Activated naive CD4-positive, alpha-beta T cell treated with anti-CD3 and anti-CD28 coated beads, Interleukin-2, amount 50 U/mL, for 16 hours (primary cell): Measurements from ENCODE around the gene LCNL1.

Experiments used
- DNase-seq: peaks from one replicate; pipeline ENCODE4 v3.0.0-alpha.2; 2020

LCNL1 gene

DNA sequence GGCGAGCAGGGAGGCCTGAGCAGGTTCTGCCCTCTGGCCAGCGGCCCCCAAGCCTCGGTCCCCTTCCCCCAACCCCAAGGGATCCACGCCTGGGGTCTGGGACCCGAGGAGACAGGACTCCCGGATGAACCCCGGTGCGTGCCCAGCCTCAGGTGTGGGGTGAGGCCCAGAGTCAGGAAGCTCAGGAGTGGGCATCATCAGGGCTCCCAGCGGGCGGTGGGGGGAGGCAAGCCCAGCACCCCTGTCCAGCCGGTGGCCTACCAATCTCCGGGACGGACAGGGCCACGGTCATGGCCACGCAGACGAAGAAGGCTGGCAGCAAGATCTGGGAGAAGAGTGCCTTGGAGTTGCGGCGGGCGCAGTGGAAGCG is 30.8 kb downstream of the LCNL1 start:
- no peak for DNase-seq

DNA sequence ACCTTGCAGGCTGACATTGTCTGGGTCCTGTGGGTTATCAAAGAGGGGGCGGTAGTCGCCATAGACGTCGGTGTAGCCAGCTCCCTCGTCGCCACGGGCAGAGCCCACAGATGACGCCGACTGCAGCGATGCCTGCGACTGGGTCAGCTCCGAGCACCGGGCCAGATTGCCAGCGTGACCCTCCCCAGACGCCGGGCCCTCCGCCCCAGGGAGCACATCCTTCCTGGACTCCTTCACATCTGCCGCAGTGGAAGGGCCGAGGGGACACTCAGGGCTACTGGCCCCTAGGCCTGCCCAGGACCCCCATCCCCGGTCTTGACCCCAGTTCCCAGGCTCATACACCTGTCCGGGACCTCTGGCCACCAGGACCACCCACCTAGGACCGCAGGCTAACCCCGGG is 31.4 kb downstream of the LCNL1 start:
- no peak for DNase-seq

DNA sequence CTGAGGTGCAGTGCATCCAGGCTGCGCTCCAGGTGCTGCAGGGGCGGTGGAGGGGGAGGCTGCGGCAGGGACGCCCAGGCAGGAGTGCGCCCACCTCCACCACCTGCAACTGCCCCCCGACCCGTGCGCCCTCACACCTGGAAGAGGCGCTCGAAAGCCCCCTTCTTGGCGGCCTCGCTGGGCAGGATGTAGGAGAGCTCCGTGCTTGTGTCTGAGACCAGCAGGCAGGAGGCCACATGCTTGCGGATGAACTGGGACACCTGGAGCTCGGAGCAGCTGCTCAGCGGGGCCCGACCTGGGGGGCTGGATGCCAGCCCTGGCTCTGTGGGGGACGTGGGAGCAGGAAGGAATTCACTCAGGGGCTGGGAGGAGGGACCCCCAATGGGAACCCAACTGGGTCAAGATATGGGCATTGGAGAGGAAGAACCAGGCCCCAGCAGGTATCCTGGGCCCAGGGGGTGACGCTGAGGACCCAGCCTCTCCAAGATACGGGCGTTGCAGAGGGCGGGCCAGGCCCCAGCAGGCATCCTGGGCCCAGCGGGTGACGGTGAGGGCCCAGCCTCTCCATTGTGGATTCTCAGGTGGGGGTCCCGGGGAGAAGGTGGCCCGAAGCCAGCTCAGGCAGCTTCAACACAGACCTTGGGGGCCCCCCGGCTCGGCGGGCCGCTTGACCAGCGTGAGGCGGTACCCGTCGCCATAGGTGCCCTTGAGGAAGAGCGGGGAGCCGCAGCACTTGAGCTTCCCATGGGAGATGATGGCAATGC is 32.2 kb downstream of the LCNL1 start:
- no peak for DNase-seq

GRCh38 chr9:137015540-137015930 is 32.7 kb downstream of the LCNL1 start:
- DNase-seq = no peak

GRCh38 chr9:137015976-137016375 is 33.2 kb downstream of the LCNL1 start:
- DNase-seq = no peak

- DNase-seq = no peak
These were observed 33.6 kb downstream of the LCNL1 start for GRCh38 chr9:137016436-137016835.

GRCh38 chr9:137017071-137017470 is 34.3 kb downstream of the LCNL1 start:
- no peak for DNase-seq

- DNase-seq = no peak
These were observed 35.2 kb downstream of the LCNL1 start for GRCh38 chr9:137017791-137018497.

DNA sequence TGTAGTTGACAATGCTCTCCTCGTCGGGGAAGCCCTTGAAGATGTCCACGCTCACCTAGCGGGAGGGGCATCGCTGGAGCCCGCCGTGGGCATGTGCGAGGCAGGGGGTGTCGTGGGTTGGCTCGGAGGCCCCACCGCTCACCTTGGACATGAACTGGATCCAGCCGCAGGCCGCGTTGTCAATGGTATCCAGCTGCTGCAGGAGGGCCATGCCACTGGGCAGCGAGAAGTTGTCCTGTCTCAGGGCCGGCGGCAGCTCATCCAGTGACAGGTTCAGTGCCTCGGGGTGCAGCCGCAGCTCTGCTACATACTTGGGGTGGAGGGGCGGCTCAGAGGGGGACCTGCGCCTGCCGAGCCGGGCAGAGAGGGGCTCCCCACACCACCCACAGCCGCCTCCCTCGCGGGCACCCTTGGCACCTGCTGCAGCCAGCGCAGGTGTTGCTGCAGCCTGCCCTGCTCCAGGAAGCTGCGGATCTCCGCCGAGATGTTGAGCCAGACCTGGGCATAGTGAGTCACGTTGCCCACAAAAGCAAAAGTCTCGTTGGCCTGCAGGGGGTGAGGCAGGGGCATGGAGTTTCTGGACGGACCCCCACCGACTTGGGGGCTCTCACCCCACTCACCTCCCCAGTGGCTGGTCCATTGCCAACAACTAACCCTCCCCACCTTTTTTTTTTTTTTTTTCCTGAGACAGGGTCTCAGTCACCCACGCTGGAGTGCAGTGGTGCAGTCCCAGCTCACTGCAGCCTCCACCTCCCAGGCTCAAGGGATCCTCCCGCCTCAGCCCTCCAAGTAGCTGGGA is 36.2 kb downstream of the LCNL1 start:
- DNase-seq = no peak

- DNase-seq = no peak
These were observed 37.3 kb downstream of the LCNL1 start for GRCh38 chr9:137019891-137020683.

GRCh38 chr9:137020771-137021567 is 38.2 kb downstream of the LCNL1 start:
- DNase-seq = no peak

DNA sequence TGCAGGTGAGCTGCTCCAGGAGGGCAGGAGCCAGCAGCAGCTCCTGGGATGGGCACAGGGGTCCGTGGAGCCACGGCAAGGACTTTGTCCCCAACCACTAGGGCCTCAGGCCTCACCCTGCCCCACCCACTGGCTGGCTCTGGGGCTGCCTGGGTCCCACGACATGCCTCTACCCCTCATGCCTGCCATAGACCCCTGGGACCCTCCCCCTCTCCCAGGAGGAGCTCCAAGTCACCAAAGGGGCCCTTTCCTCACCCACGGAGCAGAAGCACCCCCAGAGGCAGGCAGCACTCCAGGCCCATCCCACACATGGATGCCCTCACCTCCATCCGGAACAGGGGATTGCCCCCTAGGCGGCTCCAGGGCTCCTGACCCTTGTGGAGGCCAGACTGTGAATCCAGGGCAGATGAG is 38.8 kb downstream of the LCNL1 start:
- DNase-seq = no peak

- peak; percentile 70 for DNase-seq
These were observed 39.3 kb downstream of the LCNL1 start for GRCh38 chr9:137021979-137022661.

GRCh38 chr9:137022662-137023008 is 39.8 kb downstream of the LCNL1 start:
- no peak for DNase-seq

- DNase-seq = no peak
These were observed 40.4 kb downstream of the LCNL1 start for GRCh38 chr9:137023157-137023556.

- no peak for DNase-seq
These were observed 40.8 kb downstream of the LCNL1 start for GRCh38 chr9:137023583-137023991.

GRCh38 chr9:137025517-137025966 is 42.7 kb downstream of the LCNL1 start:
- no peak for DNase-seq

DNA sequence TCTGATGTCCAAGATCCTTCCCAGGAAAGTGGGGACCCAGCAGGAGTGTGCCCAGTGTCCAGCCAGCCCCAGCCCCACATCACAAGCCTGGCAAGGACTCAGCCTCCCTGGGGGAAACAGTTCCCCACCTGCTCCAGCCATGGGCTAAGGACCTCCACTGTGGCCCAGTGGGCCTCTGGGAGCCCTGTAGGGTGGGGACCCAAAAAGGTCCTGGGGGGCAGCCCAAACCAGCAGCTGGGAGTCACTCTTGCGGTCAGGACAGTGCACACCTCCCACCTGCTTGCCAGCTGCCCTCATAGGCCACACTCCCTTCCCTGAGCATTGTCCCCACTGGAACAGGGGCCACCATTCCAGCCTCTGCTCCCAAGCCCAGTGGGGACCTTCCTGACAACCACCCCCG is 43.6 kb downstream of the LCNL1 start:
- DNase-seq = no peak

- DNase-seq = no peak
These were observed 44.0 kb downstream of the LCNL1 start for GRCh38 chr9:137026828-137027227.

DNA sequence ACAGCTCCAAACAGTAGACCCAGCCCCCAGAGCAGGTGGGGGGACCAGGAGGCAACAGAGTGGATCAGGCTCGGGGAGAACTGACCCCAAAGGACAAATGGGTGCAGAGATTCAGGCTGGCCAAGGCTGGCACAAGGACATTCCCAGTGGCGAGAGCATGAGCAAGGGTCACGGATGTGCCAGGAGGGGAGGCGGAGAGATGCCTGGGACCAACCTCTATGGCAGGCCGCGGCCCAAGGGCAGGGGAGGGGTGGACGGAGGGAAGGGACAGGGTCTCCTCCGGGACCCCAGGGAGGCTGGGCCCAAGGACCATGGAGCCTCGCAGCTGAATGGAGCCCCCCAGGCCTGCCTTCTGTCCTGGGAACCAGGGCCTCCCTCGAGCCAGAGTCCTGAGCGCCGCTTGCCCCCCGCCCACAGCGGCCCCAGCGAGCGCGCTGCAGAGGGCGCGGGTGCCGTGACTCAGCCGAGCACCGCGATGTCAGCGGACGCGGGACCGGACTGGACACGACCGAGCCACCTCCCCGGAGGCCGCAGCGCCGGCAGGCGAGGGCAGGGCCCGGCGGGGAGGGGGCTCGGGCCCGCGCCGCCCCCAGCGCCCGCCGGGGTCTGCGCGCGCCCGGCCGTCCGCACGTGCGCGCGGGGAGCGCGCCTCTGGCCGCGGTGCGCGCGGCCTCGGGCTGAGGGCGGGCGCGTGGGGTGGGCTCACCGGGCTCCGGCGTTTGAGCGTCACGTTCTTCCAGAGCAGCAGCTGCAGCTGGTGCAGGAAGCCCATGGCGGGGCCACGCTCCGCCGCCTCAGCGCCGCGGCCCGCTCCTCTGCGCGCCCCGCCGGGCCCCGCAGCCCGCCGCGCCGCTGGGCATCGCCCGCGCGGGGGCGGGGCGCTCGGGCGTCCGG is 44.8 kb downstream of the LCNL1 start, which contains the start of gene ABCA2:
TSS of gene ABCA2 (minus strand) at position 869 of the 894 bp plus-strand sequence. CDS start at position 772, 97 bp downstream.
- DNase-seq = no peak
